ENCODE results near the gene SYNGAP1.

Gene SYNGAP1

DNA sequence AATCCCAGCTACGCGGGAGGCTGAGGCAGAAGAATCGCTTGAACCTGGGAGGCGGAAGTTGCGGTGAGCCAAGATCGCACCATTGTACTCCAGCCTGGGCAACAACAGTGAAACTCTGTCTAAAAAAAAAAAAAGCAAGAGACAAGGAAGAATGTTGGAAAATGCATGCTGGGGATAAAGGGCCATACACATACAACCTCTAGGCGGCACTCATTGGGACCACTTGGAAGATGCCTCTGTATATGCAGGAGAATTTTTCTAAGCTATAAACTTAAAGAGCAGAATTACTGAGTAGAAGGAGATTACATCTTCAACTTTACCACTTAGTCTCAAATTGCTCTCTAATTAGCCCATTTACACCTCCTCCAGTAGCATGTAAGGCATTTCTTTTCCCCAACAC is 77.3 kb downstream of the SYNGAP1 start:
- no peak overlapping the region for H3K4me3 ChIP-seq (ENCODE audit: low read depth, low read length)
- TF ChIP-seq, protein P1, sequence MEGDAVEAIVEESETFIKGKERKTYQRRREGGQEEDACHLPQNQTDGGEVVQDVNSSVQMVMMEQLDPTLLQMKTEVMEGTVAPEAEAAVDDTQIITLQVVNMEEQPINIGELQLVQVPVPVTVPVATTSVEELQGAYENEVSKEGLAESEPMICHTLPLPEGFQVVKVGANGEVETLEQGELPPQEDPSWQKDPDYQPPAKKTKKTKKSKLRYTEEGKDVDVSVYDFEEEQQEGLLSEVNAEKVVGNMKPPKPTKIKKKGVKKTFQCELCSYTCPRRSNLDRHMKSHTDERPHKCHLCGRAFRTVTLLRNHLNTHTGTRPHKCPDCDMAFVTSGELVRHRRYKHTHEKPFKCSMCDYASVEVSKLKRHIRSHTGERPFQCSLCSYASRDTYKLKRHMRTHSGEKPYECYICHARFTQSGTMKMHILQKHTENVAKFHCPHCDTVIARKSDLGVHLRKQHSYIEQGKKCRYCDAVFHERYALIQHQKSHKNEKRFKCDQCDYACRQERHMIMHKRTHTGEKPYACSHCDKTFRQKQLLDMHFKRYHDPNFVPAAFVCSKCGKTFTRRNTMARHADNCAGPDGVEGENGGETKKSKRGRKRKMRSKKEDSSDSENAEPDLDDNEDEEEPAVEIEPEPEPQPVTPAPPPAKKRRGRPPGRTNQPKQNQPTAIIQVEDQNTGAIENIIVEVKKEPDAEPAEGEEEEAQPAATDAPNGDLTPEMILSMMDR (IDR thresholded peaks at IDR 0.05; ENCODE audit: insufficient read depth, low read depth, low read length, missing control alignments), result no peak
- no peak for DNase-seq (ENCODE audit: low read depth)

DNA sequence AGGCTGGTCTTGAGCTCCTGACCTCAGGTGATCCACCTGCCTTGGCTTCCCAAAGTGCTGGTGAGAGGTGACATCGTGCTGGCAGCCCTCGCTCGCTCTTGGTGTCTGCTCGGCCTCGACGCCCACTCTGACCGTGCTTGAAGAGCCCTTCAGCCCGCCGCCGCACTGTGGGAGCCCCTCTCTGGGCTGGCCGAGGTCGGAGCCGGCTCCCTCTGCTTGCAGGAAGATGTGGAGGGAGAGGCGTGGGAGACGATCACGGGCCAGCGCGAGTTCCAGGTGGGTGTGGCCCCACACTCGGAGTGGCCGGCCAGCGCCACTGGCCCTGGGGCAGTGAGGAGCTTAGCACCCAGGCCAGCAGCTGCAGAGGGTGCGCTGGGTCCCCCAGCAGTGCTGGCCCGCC is 82.6 kb downstream of the SYNGAP1 start:
- no peak for DNase-seq (ENCODE audit: low read depth)
- H3K4me3 ChIP-seq (ENCODE audit: low read depth, low read length), result no peak overlapping the region

DNA sequence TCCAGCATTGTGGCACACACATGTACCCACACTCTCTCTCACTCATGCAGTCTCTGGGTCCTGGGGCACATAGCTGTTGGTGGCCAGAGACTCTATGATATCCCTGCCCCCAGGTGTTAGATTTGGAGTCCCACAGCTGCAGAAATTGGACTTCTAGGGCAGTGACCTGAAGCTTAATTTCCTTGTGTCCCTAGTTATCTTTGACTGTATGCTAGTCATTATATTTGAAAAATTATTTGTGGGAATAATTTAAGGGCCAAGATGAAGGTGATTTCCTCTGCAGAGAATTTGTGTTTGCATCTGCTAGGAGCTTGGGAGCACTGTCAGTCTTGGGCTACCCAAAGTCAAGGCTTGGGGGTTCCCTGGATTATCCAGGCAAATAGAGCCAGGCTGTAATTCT is 84.6 kb downstream of the SYNGAP1 start:
- DNase-seq (ENCODE audit: low read depth), result no peak
- TF ChIP-seq, protein P1 (IDR thresholded peaks at IDR 0.05; ENCODE audit: insufficient read depth, low read depth, low read length, missing control alignments), result no peak
- H3K4me3 ChIP-seq (ENCODE audit: low read depth, low read length), result no peak overlapping the region

More for the DNA sequence above, 82.6 kb downstream of the SYNGAP1 start:
- TF ChIP-seq, protein P1 (IDR thresholded peaks at IDR 0.05; ENCODE audit: insufficient read depth, low read depth, low read length, missing control alignments), result no peak
